A673 (cell line): ENCODE data around the gene ADAM10. TPM values are rescaled to one million over a fixed set of nuclear protein-coding genes. Genes with fewer than 3 reads are reported as not detected.

ENCODE experiments used
- BruUV-seq: library from RNA; stranded (reverse); fragments of 400-500 nt; replicated peaks from 2 replicates; lab custom pipeline; 2021; lab: Mats Ljungman, UMichigan
- CTCF ChIA-PET: fragments of 300-600 bp; sonication (Branson Sonifier 250); formaldehyde crosslinking; loops from one replicate; lab custom pipeline; 2022; ENCODE audit warnings: antibody characterized with exemption; lab: Charles Lee
- POLR2A ChIA-PET: fragments of 300-600 bp; sonication (Branson Sonifier 250); formaldehyde crosslinking; loops from one replicate; lab custom pipeline; 2022; ENCODE audit warnings: antibody characterized with exemption; ENCODE audit not compliant: low non-redundant PET; lab: Charles Lee
- DNase-seq: peaks from one replicate; pipeline ENCODE4 v3.0.0-alpha.2; 2015; ENCODE audit warnings: low spot score
- H3K27ac ChIP-seq: fragments of 200-600 bp; sonication (generic); 2 replicates; pipeline ENCODE4 v1.5.1; 2016; ENCODE audit warnings: mixed run types, low read depth, mild to moderate bottlenecking, mixed read lengths, antibody characterized with exemption, low read length; ENCODE audit not compliant: poor library complexity, severe bottlenecking
- H3K27me3 ChIP-seq: fragments of 200-600 bp; sonication (generic); replicated peaks from 2 replicates; pipeline ENCODE4 v1.6.1; 2017; ENCODE audit warnings: mixed run types, low read depth, mild to moderate bottlenecking, mixed read lengths, antibody characterized with exemption, low read length; ENCODE audit not compliant: insufficient read depth, poor library complexity
- H3K36me3 ChIP-seq: fragments of 200-600 bp; sonication (generic); 2 replicates; pipeline ENCODE4 v1.6.1; 2016; ENCODE audit warnings: mixed run types, mild to moderate bottlenecking, mixed read lengths, antibody characterized with exemption, low read length; ENCODE audit not compliant: insufficient read depth, poor library complexity, severe bottlenecking
- H3K4me1 ChIP-seq: fragments of 200-600 bp; sonication (generic); 2 replicates; pipeline ENCODE4 v1.6.1; 2017; ENCODE audit warnings: mixed run types, mild to moderate bottlenecking, mixed read lengths, antibody characterized with exemption, low read length; ENCODE audit not compliant: insufficient read depth, poor library complexity, severe bottlenecking
- H3K4me3 ChIP-seq: fragments of 200-600 bp; sonication (generic); 2 replicates; pipeline ENCODE4 v1.5.1; 2016; ENCODE audit warnings: low read depth, mixed run types, mild to moderate bottlenecking, mixed read lengths, low read length; ENCODE audit not compliant: poor library complexity, severe bottlenecking
- H3K9me3 ChIP-seq: fragments of 200-600 bp; sonication (generic); 2 replicates; pipeline ENCODE4 v1.6.1; 2016; ENCODE audit warnings: mixed run types, low read depth, mild to moderate bottlenecking, mixed read lengths, antibody characterized with exemption, low read length; ENCODE audit not compliant: poor library complexity, severe bottlenecking
- EZH2 ChIP-seq: fragments of 200-600 bp; sonication (generic); IDR thresholded peaks from 2 replicates; pipeline ENCODE4 v1.6.1; 2017; ENCODE audit warnings: borderline replicate concordance, low read depth, mild to moderate bottlenecking, mixed read lengths, antibody characterized with exemption, low read length; ENCODE audit not compliant: poor library complexity, severe bottlenecking
- intact Hi-C: fragments of 100-400 bp; cut with micrococcal nuclease; formaldehyde crosslinking; loops from one replicate; pipeline ENCODE4 v1.10.0; 2022; ENCODE audit not compliant: unreplicated experiment
- total RNA-seq: library from RNA; stranded (reverse); gene quantifications from 2 replicates; pipeline ENCODE4 v1.2.3, GENCODE V29; 2021
- TF ChIP-seq, protein P1 (sequence below): fragments of 300-800, 200-600 bp; sonication (generic); conservative IDR thresholded peaks from 2 replicates; pipeline ENCODE4 v1.5.1; 2017; ENCODE audit warnings: low read depth, mild to moderate bottlenecking, antibody characterized with exemption, low read length, moderate library complexity, mixed read lengths

The ADAM10 gene
- total RNA-seq, 1 experiment from 2014 or later = 130 TPM

DNA sequence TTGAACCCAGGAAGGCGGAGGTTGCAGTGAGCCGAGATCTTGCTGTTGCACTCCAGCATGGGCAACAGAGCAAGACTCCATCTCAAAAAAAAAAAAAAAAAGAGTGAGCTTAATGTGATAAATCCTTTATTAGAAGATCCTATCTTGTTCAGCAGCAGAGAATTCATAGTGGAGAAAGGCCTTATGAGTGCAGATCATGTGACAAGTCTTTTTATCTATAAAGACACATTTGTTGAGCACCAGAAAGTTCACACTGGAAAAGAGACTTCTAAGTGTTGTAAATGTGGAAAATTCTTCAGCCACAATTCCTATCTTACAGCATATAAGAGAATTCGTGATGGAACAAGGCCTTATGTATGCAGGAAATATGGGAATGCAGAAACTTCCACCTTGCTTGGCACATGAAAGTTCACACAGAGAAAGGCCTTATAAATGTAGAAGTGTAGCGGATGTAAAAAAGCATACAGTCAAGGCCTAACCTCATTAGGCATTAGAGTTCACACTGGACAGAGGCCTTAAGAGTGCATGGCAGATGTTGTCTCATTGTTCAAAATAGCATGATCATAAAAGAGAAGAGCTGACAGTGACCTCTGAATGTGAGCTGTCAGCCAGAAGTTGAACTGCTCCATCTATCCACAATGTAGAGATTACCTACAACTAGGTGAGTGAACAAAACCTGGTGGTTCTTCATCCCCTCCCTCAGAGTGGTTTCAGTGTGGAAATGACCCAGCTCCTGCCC, 16.7 kb downstream of the ADAM10 start:
- Histone ChIP-seq H3K4me3 (no peak overlapping the region), H3K4me1 (peaks cover 14% of the 10 kb centered on the region), H3K36me3 (no peaks in the 10 kb centered on the region), H3K27me3 (no peaks in the 10 kb centered on the region), H3K27ac (no peak overlapping the region), H3K9me3 (no peaks in the 10 kb centered on the region)
- ChIA-PET CTCF (no interaction called here), POLR2A (no interaction called here)
- BruUV-seq = no TSS peak
- intact Hi-C loops = no loop called here
- TF ChIP-seq EZH2 = no peak
- TF ChIP-seq, protein P1, sequence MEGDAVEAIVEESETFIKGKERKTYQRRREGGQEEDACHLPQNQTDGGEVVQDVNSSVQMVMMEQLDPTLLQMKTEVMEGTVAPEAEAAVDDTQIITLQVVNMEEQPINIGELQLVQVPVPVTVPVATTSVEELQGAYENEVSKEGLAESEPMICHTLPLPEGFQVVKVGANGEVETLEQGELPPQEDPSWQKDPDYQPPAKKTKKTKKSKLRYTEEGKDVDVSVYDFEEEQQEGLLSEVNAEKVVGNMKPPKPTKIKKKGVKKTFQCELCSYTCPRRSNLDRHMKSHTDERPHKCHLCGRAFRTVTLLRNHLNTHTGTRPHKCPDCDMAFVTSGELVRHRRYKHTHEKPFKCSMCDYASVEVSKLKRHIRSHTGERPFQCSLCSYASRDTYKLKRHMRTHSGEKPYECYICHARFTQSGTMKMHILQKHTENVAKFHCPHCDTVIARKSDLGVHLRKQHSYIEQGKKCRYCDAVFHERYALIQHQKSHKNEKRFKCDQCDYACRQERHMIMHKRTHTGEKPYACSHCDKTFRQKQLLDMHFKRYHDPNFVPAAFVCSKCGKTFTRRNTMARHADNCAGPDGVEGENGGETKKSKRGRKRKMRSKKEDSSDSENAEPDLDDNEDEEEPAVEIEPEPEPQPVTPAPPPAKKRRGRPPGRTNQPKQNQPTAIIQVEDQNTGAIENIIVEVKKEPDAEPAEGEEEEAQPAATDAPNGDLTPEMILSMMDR = no peak
- DNase-seq = no peak

DNA sequence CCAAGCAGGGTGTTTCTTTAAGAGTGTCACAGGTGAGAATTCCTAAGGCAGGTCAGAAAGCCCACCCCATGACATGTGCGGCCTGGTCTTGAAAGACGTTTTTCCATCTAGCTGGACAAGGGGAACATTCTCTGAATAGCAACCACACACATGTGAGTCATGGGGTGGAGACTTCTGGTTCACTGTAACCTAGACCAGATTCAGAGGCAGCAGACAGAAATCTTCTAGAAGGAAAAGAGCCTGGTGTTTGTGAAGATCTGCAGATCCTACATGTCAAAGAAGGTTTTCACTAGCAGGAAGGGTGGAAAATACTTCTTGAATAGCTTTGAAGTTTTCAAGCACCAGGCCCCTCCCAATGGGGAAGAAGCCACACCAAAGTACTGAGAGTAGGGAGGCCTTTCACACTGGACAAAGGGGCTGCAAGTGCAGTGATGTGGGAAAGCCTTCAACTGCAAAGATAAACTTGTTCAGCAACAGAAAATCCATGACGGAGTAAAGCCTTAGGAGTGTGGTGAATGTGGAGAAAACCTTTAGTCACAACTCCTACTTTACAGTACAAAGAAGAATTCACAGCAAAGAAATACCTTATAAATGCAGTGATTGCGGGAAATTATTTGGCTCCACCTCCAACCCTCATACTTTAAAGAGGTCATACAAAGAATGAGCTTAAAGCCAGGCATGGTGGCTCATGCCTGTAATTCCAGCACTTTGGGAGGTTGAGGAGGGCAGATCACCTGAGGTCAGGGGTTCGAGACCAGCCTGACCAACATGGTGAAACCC, 17.6 kb downstream of the ADAM10 start:
- no peak for DNase-seq
- TF ChIP-seq, protein P1 = no peak
- no peak for TF ChIP-seq EZH2
- BruUV-seq = no TSS peak
- ChIA-PET CTCF (no interaction called here), POLR2A (no interaction called here)
- intact Hi-C loops = no loop called here
- Histone ChIP-seq H3K27ac (no peak overlapping the region), H3K36me3 (no peaks in the 10 kb centered on the region), H3K4me3 (no peak overlapping the region), H3K27me3 (no peaks in the 10 kb centered on the region), H3K9me3 (no peaks in the 10 kb centered on the region), H3K4me1 (peaks cover 15% of the 10 kb centered on the region)

DNA sequence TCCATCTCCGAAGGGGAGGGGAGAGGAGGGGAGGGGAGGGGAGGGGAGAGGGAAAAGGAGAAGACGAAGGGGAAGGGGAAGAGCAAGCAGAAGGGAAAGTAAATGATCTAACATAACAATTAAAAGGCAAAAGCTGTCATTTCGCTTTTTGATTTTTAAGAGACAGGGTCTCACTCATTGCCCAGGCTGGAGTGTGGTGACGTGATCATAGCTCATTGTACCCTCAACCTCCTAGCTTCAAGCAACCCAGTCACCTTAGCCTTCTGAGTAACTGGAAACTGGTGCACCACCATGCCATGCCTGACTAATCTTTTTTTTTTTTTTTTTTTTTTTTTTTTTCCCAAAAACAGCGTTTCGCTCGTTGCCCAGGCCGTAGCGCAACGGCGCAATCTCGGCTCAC, 22.6 kb downstream of the ADAM10 start:
- POLR2A ChIA-PET = interaction anchor here (0.6 kb wide), 1 partner anchor 245 kb away, joined by 4 read pairs; no protein-coding TSS in a partner anchor
- peaks cover 3% of the 10 kb centered on the region for H3K4me1 ChIP-seq
- CTCF ChIA-PET = no interaction called here

More for the DNA sequence above, 22.6 kb downstream of the ADAM10 start:
- BruUV-seq = no TSS peak
- no peaks in the 10 kb centered on the region for H3K9me3 ChIP-seq
- TF ChIP-seq, protein P1 = no peak
- TF ChIP-seq EZH2 = no peak
- H3K27ac ChIP-seq = no peak overlapping the region
- H3K27me3 ChIP-seq = no peaks in the 10 kb centered on the region
- no peak for DNase-seq
- H3K4me3 ChIP-seq = no peak overlapping the region
- H3K36me3 ChIP-seq = no peaks in the 10 kb centered on the region
- intact Hi-C loops = no loop called here
